Mammary epithelial cell (primary cell): ENCODE results near the gene RGS6.

Experiments
- EZH2 ChIP-seq: IDR thresholded peaks from 2 replicates; pipeline ENCODE4 v1.6.1; 2012; ENCODE audit warnings: low read length, inconsistent platforms, borderline replicate concordance
- TF ChIP-seq, protein P1 (sequence below), 2 donors: IDR thresholded peaks in 1 of 2; conservative IDR thresholded peaks in 1 of 2; 2 replicates each; pipeline ENCODE4 v1.5.1; 2011 to 2012; ENCODE audit warnings: inconsistent platforms in 2 of 2, low read length in 2 of 2, mild to moderate bottlenecking in 2 of 2, control low read depth in 1 of 2, low read depth in 1 of 2; ENCODE audit not compliant: insufficient read depth in 1 of 2; ENCODE audit errors: extremely low read depth in 1 of 2

DNA sequence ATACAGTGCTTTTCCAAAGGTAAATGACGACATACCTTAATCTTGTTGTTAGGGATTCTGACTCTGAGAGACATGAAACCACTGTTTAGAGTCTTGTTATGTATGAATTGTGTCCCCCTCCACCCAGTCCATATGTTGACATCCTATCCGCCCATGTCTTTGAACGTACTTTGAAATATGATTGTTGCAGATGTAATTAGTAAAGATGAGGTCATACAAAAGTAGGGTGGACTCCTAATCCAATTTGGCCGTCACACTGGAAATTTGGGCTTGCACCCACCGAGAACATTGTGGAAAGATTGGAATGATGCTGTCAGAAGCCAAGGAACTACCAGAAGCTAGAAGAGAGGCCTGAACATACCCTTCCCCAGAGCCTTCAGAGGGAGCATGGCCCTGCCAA, 62.2 kb downstream of the RGS6 start:
- TF ChIP-seq, protein P1, sequence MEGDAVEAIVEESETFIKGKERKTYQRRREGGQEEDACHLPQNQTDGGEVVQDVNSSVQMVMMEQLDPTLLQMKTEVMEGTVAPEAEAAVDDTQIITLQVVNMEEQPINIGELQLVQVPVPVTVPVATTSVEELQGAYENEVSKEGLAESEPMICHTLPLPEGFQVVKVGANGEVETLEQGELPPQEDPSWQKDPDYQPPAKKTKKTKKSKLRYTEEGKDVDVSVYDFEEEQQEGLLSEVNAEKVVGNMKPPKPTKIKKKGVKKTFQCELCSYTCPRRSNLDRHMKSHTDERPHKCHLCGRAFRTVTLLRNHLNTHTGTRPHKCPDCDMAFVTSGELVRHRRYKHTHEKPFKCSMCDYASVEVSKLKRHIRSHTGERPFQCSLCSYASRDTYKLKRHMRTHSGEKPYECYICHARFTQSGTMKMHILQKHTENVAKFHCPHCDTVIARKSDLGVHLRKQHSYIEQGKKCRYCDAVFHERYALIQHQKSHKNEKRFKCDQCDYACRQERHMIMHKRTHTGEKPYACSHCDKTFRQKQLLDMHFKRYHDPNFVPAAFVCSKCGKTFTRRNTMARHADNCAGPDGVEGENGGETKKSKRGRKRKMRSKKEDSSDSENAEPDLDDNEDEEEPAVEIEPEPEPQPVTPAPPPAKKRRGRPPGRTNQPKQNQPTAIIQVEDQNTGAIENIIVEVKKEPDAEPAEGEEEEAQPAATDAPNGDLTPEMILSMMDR (conservative IDR thresholded peaks at IDR 0.05 in 1 of 2, IDR thresholded peaks at IDR 0.05 in 1 of 2; ENCODE audit: extremely low read depth in 1 of 2, insufficient read depth in 1 of 2, low read depth in 1 of 2, low read length in 2 of 2) = no peak
- TF ChIP-seq EZH2 = no peak
